SK-N-SH (cell line): ENCODE results near the gene NELFB.

Source experiments
- CHD2 ChIP-seq: fragments of 150-350 bp; IDR thresholded peaks from 2 replicates; pipeline ENCODE4 v1.6.1; 2018; ENCODE audit warnings: low read length; ENCODE audit not compliant: partially characterized antibody
- EP300 ChIP-seq, 2 experiments: IDR thresholded peaks; 2 replicates each; pipeline versions ENCODE4 v1.4.0 to v1.6.1; 2012; ENCODE audit warnings: borderline replicate concordance in 1 of 2, low read depth in 1 of 2, low read length in 1 of 2
- GABPA ChIP-seq: IDR thresholded peaks from 2 replicates; pipeline ENCODE4 v1.4.0; 2012; ENCODE audit warnings: low read depth, mild to moderate bottlenecking
- NFIC ChIP-seq: IDR thresholded peaks from 2 replicates; pipeline ENCODE4 v1.4.0; 2012; ENCODE audit warnings: borderline replicate concordance
- POLR2AphosphoS5 ChIP-seq: IDR thresholded peaks from 2 replicates; pipeline ENCODE4 v1.6.1; 2012; ENCODE audit warnings: low read depth, low read length
- RFX5 ChIP-seq: IDR thresholded peaks from 2 replicates; pipeline ENCODE4 v1.6.1; 2012; ENCODE audit warnings: mild to moderate bottlenecking, improper control_type of control experiment, low read length
- RXRA ChIP-seq: IDR thresholded peaks from 2 replicates; pipeline ENCODE4 v1.4.0; 2012; ENCODE audit warnings: low read depth, mild to moderate bottlenecking, borderline replicate concordance
- SIN3A ChIP-seq: IDR thresholded peaks from 2 replicates; pipeline ENCODE4 v1.6.1; 2012; ENCODE audit warnings: low read depth, mild to moderate bottlenecking, low read length, moderate library complexity, borderline replicate concordance
- TAF1 ChIP-seq: IDR thresholded peaks from 2 replicates; pipeline ENCODE4 v1.6.1; 2012; ENCODE audit warnings: low read depth, mild to moderate bottlenecking, low read length, moderate library complexity, borderline replicate concordance
- TF ChIP-seq, protein P1 (sequence below): fragments of 200-600 bp; sonication (generic); IDR thresholded peaks from 2 replicates; pipeline ENCODE4 v1.6.1; 2017; ENCODE audit warnings: antibody characterized with exemption, mild to moderate bottlenecking, moderate library complexity
- TF ChIP-seq, protein P2 (sequence below): IDR thresholded peaks from 2 replicates; pipeline ENCODE4 v1.6.1; 2012; ENCODE audit warnings: mild to moderate bottlenecking, low read depth, low read length, moderate library complexity
- TF ChIP-seq, protein P3 (sequence below): IDR thresholded peaks from 2 replicates; pipeline ENCODE4 v1.4.0; 2012; ENCODE audit warnings: low read depth, borderline replicate concordance
- TF ChIP-seq, protein P4 (sequence below): fragments of 150-350 bp; IDR thresholded peaks from 2 replicates; pipeline ENCODE4 v1.6.1; 2017; ENCODE audit warnings: antibody characterized with exemption, low read length, low read depth, borderline replicate concordance
- TF ChIP-seq, protein P5 (sequence below): IDR thresholded peaks from 2 replicates; pipeline ENCODE4 v1.4.0; 2012; ENCODE audit warnings: low read depth

DNA sequence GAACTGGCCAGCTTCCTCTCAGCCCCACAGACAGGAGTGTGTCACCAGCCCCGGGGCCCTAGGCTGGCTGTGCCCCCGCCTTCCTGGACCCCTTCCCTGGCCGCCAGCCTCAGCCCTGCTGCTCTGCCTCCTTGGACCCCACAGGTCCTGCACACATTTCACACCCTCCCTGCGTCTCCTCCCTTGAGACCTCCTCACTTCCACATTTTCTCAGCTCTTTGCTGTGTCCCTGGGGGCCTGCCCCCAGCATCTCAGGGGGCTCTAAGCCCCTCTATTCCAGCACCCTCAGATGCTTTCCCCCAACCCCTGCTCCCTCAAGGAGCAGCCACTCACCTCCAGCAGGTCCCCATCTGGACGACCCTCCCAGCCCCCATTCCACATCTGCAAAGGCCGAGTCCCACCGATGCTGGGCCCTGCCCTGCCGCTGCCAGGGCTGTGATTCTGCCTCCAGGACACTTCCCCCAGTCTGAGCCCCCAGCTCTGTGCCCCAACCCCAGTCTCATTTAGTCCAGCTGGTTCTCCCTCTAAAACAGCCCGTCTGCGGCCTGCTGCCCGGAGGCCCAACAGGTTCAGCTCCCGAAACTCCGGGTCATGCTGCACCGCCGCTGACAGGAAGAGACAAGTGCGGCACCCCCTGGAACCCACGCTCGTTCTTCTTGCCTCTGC, 20.2 kb upstream of the NELFB start:
- TF ChIP-seq, protein P1, sequence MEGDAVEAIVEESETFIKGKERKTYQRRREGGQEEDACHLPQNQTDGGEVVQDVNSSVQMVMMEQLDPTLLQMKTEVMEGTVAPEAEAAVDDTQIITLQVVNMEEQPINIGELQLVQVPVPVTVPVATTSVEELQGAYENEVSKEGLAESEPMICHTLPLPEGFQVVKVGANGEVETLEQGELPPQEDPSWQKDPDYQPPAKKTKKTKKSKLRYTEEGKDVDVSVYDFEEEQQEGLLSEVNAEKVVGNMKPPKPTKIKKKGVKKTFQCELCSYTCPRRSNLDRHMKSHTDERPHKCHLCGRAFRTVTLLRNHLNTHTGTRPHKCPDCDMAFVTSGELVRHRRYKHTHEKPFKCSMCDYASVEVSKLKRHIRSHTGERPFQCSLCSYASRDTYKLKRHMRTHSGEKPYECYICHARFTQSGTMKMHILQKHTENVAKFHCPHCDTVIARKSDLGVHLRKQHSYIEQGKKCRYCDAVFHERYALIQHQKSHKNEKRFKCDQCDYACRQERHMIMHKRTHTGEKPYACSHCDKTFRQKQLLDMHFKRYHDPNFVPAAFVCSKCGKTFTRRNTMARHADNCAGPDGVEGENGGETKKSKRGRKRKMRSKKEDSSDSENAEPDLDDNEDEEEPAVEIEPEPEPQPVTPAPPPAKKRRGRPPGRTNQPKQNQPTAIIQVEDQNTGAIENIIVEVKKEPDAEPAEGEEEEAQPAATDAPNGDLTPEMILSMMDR, result no peak
- TF ChIP-seq CHD2, result no peak
- TF ChIP-seq RXRA, result no peak
- TF ChIP-seq, protein P2, sequence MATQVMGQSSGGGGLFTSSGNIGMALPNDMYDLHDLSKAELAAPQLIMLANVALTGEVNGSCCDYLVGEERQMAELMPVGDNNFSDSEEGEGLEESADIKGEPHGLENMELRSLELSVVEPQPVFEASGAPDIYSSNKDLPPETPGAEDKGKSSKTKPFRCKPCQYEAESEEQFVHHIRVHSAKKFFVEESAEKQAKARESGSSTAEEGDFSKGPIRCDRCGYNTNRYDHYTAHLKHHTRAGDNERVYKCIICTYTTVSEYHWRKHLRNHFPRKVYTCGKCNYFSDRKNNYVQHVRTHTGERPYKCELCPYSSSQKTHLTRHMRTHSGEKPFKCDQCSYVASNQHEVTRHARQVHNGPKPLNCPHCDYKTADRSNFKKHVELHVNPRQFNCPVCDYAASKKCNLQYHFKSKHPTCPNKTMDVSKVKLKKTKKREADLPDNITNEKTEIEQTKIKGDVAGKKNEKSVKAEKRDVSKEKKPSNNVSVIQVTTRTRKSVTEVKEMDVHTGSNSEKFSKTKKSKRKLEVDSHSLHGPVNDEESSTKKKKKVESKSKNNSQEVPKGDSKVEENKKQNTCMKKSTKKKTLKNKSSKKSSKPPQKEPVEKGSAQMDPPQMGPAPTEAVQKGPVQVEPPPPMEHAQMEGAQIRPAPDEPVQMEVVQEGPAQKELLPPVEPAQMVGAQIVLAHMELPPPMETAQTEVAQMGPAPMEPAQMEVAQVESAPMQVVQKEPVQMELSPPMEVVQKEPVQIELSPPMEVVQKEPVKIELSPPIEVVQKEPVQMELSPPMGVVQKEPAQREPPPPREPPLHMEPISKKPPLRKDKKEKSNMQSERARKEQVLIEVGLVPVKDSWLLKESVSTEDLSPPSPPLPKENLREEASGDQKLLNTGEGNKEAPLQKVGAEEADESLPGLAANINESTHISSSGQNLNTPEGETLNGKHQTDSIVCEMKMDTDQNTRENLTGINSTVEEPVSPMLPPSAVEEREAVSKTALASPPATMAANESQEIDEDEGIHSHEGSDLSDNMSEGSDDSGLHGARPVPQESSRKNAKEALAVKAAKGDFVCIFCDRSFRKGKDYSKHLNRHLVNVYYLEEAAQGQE, result no peak
- TF ChIP-seq, protein P3, sequence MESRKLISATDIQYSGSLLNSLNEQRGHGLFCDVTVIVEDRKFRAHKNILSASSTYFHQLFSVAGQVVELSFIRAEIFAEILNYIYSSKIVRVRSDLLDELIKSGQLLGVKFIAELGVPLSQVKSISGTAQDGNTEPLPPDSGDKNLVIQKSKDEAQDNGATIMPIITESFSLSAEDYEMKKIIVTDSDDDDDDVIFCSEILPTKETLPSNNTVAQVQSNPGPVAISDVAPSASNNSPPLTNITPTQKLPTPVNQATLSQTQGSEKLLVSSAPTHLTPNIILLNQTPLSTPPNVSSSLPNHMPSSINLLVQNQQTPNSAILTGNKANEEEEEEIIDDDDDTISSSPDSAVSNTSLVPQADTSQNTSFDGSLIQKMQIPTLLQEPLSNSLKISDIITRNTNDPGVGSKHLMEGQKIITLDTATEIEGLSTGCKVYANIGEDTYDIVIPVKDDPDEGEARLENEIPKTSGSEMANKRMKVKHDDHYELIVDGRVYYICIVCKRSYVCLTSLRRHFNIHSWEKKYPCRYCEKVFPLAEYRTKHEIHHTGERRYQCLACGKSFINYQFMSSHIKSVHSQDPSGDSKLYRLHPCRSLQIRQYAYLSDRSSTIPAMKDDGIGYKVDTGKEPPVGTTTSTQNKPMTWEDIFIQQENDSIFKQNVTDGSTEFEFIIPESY, result no peak
- no peak for TF ChIP-seq TAF1
- TF ChIP-seq POLR2AphosphoS5, result no peak
- no peak for TF ChIP-seq NFIC
- TF ChIP-seq SIN3A, result no peak
- TF ChIP-seq, protein P4, sequence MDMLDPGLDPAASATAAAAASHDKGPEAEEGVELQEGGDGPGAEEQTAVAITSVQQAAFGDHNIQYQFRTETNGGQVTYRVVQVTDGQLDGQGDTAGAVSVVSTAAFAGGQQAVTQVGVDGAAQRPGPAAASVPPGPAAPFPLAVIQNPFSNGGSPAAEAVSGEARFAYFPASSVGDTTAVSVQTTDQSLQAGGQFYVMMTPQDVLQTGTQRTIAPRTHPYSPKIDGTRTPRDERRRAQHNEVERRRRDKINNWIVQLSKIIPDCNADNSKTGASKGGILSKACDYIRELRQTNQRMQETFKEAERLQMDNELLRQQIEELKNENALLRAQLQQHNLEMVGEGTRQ, result no peak
- no peak for TF ChIP-seq EP300 (IDR thresholded peaks at IDR 0.05; ENCODE audit: borderline replicate concordance in 1 of 2, low read depth in 1 of 2, low read length in 1 of 2)
- TF ChIP-seq RFX5, result no peak
- TF ChIP-seq, protein P5, sequence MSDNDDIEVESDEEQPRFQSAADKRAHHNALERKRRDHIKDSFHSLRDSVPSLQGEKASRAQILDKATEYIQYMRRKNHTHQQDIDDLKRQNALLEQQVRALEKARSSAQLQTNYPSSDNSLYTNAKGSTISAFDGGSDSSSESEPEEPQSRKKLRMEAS, result no peak
- TF ChIP-seq GABPA, result no peak
